ENCODE measurements around the gene CDH13. TPM values are rescaled to one million over a fixed set of nuclear protein-coding genes. Genes with fewer than 3 reads are reported as not detected.

Gene CDH13
- polyA plus RNA-seq, 4 donors, result 9.4 to 16.6 (median 13.4) TPM

DNA sequence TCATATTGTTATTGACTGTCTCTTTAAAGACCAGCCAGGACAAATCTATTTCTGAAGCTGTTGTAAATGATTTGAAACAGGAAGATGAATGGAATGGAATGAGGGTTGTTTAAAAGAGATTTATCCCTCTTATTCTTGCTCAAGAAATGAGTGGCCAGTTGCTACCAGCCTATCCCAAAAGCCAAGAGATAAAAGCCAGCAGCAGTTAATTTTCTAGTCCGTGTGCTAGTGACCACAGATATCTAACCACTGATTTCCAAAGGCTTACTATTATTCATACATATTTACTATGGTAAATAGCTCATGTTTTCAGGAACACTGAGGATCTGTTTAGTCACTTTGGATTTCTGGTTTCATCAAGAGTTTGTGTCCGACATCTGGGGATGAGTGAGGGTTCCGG is 105.7 kb downstream of the CDH13 start:
- DNase-seq (ENCODE audit: low read depth in 4 of 4, low spot score in 2 of 4), result no peak

DNA sequence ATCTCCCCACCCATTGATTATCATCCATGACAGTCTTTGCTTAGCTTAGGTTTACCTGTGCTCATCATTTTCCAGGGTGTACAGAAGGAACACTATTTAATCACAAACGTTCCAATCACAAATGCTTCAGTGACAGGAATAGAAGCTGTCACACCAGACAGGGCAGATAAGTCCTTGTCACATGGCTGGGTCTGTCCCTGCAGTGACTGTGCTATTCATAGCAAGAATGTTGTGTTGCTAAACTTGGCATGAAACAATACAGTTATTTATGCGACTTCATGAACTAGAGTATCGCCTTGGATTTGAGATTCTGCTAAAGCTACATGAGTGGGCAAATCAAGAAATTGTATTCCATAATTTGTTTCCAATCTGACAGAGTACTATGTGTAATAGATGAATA is 108.4 kb downstream of the CDH13 start:
- DNase-seq (ENCODE audit: low read depth in 4 of 4, low spot score in 2 of 4), result no peak

DNA sequence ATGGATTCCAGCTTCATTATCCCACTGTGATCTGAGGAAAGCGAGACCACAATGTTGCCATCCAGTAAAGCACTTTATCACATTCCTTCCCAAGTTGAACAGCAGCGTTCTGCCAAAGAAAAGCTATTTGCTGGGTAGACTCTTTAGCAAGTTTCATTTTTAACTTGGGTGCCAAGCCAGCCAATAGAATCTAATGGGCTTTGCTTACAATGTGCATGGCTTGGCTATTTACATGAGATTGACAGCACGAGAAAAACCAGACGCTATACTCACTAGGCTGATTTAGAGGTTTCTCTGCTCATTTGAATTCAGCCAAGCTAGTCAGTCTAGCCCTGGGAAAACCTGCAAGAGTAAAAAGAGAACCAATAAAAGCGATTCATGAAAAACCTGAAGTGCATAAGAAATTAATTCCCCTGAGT is 108.9 kb downstream of the CDH13 start:
- no peak for DNase-seq (ENCODE audit: low read depth in 4 of 4, low spot score in 2 of 4)

DNA sequence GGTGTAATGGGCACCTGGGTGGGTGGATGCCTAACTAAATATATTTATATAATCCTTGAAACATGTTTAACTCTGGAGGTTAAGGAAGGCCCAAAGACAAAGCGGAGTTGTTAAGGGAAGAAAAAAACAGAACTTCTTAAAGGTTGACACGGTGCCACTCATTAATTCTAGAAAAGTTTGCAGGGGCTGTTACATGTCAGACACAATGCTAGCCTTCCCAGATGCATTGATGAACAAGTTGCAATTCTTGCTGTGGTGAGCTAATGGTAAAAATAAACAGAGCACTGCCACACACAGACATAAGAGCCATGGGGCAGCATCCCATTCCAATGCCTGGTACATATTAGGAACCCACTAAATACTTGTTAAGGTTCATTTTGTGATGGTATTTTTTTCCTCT is 109.5 kb downstream of the CDH13 start:
- DNase-seq (ENCODE audit: low read depth in 4 of 4, low spot score in 2 of 4), result no peak

DNA sequence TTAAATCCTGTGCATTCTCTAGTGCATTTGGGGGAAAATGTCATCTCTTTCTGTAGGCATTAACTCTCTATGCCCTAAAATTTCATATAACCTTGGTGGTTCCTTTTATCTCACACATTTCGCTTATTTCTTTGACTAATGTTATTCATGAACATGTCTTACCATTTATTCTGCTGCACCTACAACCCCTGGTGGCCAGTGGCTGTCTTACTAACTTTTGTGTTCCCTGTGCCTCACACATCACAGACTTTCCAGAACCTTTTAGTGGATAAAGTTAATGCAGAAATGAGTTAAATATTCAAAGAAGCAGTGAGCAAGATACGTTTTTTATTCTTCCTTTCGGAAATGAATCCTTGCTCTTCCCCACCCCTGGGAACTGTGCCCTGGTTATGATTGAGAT is 111.9 kb downstream of the CDH13 start:
- no peak for DNase-seq (ENCODE audit: low read depth in 4 of 4, low spot score in 2 of 4)

DNA sequence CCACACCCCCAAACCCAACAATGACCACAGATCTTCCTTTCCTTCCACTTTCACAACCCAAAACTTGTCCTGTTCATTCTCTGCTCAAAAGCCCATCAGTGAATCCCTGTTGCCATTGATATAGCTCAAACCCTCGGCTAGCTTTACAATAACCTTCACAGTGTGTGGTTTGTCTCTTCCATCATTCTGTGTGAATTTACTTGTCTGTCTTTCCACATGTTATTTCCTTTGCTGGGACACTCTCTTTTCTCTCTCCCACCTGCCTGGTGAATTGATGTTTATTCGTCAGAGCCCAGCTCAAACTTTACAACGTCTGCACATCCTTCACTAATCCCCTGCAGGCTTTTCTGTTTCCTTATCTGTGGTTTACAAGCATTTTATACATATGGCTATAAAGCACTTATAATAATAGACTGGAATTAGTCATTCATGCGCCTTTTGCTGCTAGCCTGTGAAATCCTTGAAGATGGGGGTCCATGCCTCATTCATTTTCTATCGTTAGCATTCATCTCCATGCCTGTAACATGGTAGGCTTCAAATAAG is 114.4 kb downstream of the CDH13 start:
- DNase-seq (ENCODE audit: low read depth in 4 of 4, low spot score in 2 of 4), result no peak

DNA sequence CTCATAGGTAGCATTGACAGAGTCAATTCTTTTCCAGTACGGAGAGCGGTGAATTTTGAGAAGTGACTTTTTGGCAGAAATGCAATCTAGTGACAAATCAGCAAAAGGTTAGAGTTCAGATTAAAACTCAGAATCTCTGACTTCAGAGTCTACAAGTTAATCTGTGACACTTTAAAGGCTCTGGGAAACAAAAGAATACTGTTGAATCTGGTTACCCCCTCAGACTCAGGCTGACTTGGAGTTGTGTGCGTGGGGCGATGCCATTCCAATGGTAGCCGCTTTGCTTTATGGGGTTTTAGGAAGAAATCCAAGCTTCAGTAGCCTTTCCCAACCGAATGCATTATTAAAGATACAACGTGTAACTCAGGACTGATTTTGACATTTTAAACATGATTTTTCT is 118.2 kb downstream of the CDH13 start:
- DNase-seq (ENCODE audit: low read depth in 4 of 4, low spot score in 2 of 4), result no peak

DNA sequence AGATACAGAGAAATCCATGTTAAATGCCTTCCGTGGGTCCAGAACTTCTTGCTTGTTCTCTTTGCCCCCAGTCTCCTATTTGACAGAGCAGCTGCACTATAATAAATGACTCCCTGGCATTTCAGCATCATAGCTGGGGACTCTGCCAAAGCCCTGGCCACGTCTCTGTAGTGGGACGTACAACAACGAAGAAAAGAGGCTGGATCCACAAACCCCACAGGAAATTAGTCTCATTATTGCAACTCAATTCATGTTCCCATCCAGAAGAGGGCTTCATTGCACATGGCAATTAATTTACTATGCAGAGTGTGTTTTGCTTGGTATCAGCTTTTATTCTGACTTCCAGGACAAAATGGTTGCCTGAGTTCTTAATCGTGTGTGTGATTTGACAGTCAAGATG is 121.3 kb downstream of the CDH13 start:
- DNase-seq (ENCODE audit: low read depth in 4 of 4, low spot score in 2 of 4), result no peak

DNA sequence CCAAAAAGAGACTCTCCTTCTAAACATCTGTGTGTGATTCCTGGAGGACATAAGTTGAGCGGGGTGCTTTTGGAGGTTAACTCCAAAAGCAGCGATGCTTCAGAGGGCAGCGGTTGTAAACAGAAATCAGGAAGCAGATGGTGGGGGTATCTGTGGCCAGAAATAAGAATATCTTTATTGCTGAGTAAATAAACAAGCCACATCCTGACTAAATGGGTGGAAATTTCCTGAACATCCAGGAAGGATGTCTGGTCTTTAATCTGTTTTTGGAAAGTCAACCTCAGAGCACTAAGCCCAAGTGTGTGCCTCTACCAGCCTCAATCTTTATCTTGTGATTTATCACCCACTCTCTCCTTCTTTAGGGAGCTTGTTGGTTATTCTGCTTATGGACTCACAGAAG is 123.3 kb downstream of the CDH13 start:
- no peak for DNase-seq (ENCODE audit: low read depth in 4 of 4, low spot score in 2 of 4)

DNA sequence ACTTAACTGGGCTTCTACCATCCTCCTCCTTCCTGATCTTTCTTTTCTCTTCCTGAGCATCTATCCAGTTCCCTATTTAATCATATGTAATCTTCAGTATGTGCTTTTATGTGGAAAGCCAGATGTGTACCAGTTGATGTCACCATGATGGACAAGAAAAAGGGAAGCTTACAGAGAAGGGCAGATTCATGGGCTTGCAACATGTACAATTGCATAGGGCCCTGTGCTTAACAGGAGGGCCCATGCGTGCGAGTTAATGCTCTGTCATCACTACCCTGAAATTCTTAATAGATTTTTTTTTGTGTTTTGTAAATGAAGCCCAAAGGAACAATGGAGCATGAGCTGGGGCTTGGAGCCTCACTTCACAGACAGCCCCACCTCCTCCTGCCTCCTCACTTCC is 124.3 kb downstream of the CDH13 start:
- DNase-seq (ENCODE audit: low read depth in 4 of 4, low spot score in 2 of 4), result no peak

DNA sequence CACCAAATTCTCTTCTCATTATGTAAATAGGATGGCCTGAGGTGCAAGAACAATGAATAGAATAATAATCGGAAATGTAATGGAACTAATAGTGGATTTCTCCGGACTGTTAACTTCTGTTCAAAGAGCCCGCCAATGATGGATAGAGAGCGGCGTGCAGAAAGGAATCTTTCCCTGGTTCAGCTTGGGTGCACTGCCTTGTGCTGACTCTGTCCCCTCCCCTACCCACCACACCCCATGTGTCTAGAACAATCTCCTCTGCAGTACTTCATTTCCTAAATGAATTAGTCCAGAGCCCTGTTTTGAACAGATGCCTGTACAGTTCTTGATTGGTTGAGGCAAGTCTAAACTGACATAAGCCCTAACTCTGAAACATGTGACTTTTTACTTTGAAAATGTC is 125.4 kb downstream of the CDH13 start:
- DNase-seq (ENCODE audit: low read depth in 4 of 4, low spot score in 2 of 4), result no peak

DNA sequence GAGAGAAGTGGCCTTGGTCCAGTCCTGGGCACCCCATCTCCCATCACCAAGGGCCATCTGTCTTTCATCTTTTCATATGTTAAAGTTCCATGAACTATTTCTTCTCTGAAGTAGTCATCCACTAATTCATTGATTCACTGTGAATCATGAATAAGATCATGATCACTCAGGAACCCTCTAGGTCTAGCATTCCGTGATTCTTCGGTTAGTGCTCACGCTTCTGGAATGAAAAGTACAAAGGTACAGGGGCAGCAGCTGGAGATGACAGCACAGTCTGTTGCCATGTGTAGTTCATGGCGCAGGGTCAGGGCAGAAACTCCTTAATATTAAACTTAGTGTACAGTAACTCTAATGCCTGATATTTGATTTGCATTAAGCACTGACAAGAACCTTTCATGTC is 127.1 kb downstream of the CDH13 start:
- no peak for DNase-seq (ENCODE audit: low read depth in 4 of 4, low spot score in 2 of 4)

DNA sequence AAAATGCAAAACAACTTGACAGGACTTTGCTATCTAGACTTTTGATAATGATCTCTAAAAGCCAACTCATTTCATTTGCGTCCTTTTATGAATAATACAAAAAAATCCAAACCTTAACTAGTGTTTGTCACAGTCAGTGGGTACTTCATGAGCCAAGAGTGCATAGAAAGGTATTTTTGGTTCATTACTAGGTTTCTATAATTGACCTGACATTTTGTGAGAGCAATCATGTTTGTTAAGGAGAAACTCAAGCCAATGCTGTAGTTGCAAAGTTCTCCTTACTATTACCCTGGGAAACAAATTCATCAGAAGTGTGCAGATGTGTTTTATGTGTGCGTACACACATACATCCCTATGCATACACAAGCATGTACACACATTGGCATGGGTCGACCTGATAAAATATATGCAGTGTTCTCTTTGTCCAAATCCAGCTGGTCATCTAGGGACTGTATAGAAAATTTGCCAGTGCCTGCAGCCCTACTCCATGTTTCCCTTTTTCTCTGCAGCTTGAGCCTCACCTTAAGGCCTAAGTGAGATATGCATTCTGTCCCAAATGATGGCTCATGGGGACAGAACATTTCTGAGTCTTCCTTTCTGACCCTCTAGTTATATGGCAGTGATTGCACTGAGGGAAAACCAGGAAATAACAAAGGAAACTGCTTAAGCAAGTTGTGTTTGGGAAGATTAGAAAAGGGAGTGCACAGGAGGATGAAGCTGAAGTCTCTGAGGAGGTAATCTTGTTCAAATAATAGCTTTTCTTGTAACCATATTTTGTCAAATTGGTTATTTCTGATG is 128.1 kb downstream of the CDH13 start:
- no peak for DNase-seq (ENCODE audit: low read depth in 4 of 4, low spot score in 2 of 4)

DNA sequence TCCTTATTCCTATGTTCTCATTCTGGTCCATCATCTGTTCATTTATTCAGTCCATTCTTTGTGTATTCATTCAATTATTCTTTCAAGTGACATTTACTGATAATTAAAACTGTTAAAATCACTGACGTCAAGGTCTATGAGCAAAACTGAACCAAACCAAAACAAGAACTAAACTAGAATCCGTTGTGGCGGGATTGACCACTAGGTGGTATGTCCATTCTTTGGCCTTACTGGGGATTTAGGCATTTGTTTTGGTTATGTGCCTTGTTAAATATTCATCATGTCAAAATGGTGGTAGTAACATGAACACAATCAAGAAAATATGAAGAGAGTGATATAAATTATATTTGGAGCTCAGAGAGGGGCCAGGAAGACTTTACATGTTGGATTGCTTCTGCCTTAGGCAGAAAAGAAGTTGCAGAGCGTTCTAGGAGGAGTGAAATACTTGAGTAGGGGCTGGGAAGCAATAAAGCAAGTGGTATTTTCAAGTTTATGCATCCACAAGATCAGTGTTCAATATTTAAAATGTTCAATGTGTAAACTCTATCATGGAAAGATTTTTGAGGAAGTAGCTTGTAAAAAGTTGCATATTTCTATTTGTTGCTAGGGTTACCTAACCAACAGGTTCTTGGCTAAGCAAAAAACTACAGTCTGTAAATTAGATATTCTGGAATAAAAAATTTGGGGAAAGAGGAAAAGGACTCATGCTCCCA is 129.0 kb downstream of the CDH13 start:
- no peak for DNase-seq (ENCODE audit: low read depth in 4 of 4, low spot score in 2 of 4)

DNA sequence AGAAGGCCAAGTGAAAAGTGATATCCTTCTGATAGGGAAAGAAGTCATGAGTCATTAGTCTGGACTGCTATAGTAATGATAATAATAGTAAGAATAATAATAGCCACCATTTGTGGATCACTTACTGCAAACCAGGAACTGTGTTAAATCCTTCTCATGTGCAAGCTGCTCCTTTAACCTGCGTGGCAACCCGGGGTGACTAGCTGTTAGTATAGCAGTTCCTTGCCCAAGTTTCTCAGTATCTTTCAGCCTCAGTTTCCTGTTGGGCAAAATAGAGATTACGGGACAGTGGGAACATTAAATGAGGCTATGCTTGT is 129.5 kb downstream of the CDH13 start:
- DNase-seq (ENCODE audit: low read depth in 4 of 4, low spot score in 2 of 4), result no peak

DNA sequence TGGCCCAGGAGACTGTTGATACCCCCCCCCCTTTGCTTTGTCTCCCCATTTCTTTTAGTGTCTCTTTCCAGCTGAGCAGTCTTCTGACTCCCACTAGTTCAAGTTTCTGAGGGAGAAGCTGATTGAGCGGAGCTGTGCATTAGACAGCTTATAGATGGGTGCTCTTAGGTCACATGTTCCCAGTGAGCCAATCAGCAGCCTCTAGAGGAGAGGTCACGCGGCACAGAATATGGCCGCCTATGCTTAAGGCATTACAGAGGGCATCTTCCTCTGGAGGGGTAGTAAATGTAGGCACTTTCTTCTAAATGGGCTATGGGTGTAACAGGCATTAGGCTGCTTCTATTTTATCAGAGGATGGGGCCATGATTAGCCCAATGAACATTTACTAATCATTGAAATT is 131.6 kb downstream of the CDH13 start:
- no peak for DNase-seq (ENCODE audit: low read depth in 4 of 4, low spot score in 2 of 4)

DNA sequence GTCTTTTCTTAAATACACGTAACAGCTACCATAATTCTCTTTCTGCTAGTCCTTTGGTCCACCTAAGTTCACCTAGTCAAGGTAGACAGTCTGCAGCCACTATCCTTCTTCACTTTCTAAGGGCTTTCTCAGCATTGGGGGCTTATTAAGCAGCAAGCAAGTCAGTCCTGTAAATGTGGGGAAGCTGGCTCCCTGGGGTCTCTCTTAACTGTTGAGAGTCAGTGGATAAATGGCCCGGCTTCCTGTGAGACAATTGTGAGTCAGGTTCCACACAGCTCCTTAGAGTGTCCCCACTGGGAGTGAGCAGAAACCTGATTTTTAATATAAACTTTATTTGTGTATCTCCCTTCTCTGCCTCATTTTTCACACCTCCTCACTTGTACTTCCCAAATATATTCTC is 132.1 kb downstream of the CDH13 start:
- DNase-seq (ENCODE audit: low read depth in 4 of 4, low spot score in 2 of 4), result no peak

DNA sequence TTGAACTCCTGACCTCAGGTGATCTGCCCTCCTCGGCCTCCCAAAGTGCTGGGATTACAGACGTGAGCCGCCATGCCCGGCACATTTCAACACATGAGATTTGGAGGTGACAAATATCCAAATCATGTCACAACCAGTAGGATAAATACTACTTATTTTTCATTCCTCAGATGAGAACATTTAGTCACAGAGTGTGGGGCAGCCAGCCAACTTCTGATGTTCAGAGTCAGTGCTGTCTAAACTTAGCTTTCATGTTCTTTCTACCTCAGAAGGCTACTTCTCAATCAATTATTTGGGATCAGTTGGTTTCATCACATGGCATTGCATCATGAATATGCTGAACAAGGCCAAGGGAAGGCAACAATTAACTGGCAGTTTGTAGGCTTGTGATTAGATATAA is 134.5 kb downstream of the CDH13 start:
- no peak for DNase-seq (ENCODE audit: low read depth in 4 of 4, low spot score in 2 of 4)

DNA sequence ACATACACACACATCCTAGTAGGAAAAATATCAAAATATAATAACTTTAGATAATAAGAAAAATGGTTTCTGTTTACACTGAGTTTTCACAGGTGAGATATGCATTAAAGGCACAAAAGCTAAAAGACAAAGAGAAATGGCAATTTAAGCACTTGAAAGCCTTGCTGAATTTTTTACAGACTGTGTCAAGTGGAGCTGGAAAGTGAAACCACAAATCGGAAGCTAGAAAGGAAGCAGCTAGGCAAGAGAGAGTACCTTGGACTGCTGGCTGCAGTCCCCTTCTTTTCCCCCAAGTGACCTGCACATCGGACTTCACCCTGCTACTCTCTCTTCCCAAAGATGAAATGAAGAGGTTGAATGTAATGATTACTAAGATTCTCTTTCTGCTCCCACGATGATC is 135.1 kb downstream of the CDH13 start:
- DNase-seq (ENCODE audit: low read depth in 4 of 4, low spot score in 2 of 4), result no peak

DNA sequence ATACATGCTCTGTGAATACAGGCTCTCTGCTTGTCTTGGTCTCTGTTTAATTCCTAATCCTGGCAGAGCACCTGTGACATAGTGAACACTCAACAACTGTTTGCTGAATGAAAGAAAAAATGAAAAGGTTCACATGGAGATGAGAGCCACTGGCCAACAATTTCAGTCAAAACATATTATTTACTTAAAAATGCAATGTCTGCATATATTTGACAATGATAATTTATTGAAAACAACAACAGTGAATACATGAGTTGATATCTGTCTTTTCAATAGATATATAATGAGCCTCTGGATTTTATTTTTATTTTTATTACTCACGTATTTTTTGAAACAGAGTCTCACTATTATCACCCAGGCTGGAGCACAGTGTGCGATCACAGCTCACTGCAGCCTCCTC is 136.6 kb downstream of the CDH13 start:
- DNase-seq (ENCODE audit: low read depth in 4 of 4, low spot score in 2 of 4), result no peak

DNA sequence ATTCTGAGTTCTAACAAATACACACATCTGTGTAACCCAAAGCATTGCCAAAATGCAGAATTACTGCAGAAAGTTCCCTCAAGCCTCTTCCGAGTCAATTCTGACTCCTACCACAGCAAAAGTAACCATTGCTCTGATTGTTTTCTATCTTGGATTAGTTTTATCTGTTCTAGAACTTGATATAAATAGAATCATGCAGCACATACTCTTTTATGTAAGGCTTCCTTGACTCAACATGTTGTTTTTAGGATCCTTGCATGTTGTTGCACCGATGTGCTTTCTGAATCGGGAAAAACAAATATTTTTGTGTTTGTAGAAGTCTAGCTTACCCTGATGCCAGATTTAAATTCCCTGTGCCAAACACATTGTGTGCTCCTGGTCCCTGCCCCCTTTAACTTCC is 140.4 kb downstream of the CDH13 start:
- no peak for DNase-seq (ENCODE audit: low read depth in 4 of 4, low spot score in 2 of 4)

DNA sequence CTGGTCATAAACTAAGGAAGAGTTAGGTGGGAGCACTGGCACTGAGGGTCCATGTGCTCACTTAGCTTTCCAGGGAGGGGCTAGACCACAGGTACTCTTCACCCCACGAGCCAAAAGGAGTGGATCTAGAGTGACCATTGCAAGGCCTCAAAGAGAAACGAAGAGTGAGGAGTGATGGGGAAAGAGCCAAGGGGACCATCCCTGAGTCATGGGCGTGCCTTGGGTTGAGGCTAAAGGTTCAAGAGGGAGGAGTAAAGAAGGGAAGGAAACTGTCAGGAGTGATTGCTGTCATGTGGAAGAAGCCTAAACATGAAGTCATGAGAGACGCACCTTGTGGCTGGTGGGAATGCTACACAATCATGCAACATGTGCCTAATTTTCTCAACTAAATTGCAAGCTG is 141.0 kb downstream of the CDH13 start:
- no peak for DNase-seq (ENCODE audit: low read depth in 4 of 4, low spot score in 2 of 4)

Data from left renal cortex interstitium (tissue), 4 donors.